Esophagus mucosa (tissue), 1 donor: ENCODE results near the gene FGF12. TPM values are rescaled to one million over a fixed set of nuclear protein-coding genes. Genes with fewer than 3 reads are reported as not detected.

Source experiments
- ATAC-seq: fragments of 200-7000 bp; cut with Tn5 transposase; one replicate; pipeline ENCODE4 v1.9.1; 2020
- total RNA-seq: library from RNA; stranded (reverse); gene quantifications from one replicate; pipeline ENCODE4 v1.2.4, GENCODE V29; 2023
- donor health status: DM: yes; HTN: yes; CAD: no.

FGF12 gene
- total RNA-seq, 1 donor from 2014 or later: 0.72 TPM

DNA sequence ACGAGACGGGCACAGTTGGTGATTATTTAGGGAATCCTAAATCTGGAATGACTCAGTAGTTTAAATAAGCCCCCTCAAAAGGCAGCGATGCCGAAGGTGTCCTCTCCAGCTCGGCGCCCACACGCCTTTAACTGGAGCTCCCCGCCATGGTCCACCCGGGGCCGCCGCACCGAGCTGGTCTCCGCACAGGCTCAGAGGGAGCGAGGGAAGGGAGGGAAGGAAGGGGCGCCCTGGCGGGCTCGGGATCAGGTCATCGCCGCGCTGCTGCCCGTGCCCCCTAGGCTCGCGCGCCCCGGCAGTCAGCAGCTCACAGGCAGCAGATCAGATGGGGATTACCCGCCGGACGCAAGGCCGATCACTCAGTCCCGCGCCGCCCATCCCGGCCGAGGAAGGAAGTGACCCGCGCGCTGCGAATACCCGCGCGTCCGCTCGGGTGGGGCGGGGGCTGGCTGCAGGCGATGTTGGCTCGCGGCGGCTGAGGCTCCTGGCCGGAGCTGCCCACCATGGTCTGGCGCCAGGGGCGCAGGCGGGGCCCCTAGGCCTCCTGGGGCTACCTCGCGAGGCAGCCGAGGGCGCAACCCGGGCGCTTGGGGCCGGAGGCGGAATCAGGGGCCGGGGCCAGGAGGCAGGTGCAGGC lies 318.0 kb downstream of the FGF12 start:
- peak; percentile 40 for ATAC-seq

- no peak for ATAC-seq
Observed at GRCh38 chr3:192408647-192409200, 318.6 kb downstream of the FGF12 start.

DNA sequence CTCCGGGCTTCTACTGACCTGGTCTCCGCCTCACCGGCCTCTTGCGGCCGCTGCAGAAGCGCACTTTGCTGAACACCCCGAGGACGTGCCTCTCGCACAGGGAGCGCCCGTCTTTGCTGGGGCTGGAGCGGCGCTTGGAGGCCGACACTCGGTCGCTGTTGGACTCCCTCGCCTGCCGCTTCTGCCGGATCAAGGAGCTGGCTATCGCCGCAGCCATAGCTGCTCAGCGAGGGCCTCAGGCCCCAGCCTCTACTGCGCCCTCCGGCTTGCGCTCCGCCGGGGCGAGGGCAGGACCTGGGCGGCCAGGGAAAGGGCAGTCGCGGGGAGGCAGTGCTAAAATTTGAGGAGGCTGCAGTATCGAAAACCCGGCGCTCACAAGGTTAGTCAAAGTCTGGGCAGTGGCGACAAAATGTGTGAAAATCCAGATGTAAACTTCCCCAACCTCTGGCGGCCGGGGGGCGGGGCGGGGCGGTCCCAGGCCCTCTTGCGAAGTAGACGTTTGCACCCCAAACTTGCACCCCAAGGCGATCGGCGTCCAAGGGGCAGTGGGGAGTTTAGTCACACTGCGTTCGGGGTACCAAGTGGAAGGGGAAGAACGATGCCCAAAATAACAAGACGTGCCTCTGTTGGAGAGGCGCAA lies 319.2 kb downstream of the FGF12 start:
- peak; percentile 17 for ATAC-seq

DNA sequence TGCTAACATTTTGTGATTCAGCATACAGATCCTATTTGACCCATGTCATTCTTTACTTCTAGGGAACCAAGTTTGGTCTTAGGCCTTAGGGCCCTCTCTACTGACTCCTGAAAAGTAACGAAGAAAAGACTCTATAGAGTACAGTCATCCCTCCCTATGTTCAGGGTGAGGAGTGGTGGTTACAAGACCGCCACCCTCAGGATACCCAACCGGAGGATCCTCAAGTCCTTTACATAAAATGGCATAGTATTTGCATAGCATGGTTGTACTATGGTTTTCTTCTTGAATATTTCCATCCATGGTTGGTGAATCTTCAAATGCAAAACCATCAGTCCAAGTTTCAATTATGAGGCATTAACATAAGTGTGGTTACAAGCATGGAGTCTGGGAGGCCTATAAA lies 327.6 kb downstream of the FGF12 start:
- ATAC-seq: no peak

- ATAC-seq: no peak
Observed at GRCh38 chr3:192397012-192397411, 330.3 kb downstream of the FGF12 start.

GRCh38 chr3:192395506-192395905 lies 331.8 kb downstream of the FGF12 start:
- no peak for ATAC-seq

DNA sequence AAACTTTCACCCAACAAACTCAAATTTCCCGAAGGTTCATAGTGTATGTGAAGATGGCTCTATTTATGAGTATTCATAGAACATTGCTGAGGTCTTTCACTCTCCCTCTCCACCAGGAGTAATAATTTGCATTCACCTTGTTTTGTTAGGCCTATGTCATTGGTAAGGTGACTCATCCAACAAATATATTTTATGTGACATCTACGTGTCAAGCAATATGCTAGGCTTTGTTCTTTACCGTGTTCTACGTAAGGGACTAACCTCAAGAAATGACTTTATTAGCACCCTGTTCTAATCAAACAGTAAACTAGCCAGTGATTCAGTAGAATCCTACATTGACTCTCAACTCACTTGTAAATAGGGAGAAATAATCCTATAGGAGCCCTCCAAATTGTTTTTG lies 334.4 kb downstream of the FGF12 start:
- no peak for ATAC-seq

DNA sequence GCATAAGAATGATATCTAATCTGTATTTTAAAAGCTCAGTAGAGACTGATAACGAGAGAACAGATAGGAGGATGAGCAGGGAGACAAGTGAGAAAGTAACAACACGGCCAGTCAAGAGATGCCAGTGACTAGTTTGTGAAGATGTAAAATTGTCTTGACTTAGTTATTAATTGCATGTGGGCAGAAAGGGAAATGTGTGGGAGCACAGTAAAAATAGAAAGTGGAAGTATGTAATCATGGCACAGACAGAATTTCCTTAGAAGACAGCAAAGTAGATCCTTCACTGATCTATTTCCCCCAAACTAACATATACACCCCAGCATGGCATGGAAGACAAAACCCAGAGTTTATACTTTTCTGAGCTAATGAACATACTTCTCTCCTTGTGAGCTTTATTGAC lies 344.5 kb downstream of the FGF12 start:
- no peak for ATAC-seq

- ATAC-seq: no peak
Observed at GRCh38 chr3:192373586-192373985, 353.8 kb downstream of the FGF12 start.

- no peak for ATAC-seq
Observed at GRCh38 chr3:192373032-192373431, 354.3 kb downstream of the FGF12 start.

GRCh38 chr3:192372616-192373015 lies 354.7 kb downstream of the FGF12 start:
- ATAC-seq: no peak

- ATAC-seq: no peak
Observed at GRCh38 chr3:192371870-192372400, 355.4 kb downstream of the FGF12 start.

GRCh38 chr3:192367616-192368015 lies 359.7 kb downstream of the FGF12 start:
- ATAC-seq: no peak

GRCh38 chr3:192366916-192367315 lies 360.4 kb downstream of the FGF12 start:
- no peak for ATAC-seq

GRCh38 chr3:192365571-192365970 lies 361.8 kb downstream of the FGF12 start:
- ATAC-seq: no peak

DNA sequence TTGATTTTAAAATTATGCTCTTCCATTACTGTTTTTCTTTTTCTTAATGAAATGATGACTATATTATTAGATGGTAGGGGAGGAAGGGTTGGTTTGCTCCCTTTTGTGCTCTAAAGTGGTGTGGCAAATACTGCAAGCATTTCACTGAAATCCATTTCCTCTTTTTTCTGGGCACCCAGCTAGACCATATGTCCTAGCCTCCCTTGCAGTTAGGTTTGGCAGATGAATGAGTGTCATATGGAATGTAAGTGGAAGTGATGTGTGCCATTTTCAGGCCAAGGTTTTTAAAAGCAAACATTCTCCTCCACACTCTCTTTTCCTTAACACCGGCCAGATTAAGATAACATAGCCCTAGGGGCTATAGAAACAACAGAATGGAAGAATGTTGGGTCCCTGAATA lies 363.0 kb downstream of the FGF12 start:
- ATAC-seq: no peak

GRCh38 chr3:192354687-192355086 lies 372.7 kb downstream of the FGF12 start:
- ATAC-seq: no peak

- ATAC-seq: no peak
Observed at GRCh38 chr3:192352142-192352541, 375.2 kb downstream of the FGF12 start.

DNA sequence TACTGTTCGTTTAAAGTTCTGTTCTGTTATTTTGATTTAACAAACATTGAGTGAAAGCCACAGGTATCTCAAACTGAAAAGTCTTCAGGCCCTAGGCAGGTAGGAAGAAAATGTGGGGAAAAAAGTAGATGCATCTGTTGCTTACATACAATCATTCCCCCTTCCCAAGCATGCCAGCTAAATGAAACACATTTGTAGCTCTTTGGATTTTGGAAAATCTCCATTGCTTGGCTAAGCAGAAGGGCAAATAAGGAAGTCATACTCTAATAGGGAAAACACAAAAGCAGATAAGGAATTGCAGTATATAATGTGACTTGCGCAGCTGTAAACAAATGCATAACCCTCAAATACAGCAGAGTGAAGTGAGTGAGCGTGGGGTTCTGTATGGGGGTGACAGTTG lies 375.9 kb downstream of the FGF12 start:
- no peak for ATAC-seq

DNA sequence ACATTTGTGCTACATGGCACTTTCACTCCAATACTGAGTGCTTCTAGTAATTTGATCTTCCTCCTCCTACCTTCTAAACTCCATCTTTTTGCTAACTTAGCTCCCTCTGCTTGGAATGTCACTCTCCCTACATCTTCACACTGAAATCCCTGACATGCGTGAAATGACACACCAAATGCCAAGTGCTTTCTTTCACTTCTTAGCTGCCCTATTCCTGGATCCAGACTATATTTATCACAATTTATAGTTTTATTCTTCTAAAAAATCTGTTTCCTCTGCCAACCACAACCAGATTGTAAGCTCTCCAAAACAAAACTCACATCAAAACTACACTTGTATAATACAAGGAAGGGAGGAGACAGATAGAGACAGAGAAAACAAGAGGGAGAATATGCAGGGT lies 387.3 kb downstream of the FGF12 start:
- no peak for ATAC-seq

GRCh38 chr3:192339214-192339613 lies 388.1 kb downstream of the FGF12 start:
- ATAC-seq: no peak

DNA sequence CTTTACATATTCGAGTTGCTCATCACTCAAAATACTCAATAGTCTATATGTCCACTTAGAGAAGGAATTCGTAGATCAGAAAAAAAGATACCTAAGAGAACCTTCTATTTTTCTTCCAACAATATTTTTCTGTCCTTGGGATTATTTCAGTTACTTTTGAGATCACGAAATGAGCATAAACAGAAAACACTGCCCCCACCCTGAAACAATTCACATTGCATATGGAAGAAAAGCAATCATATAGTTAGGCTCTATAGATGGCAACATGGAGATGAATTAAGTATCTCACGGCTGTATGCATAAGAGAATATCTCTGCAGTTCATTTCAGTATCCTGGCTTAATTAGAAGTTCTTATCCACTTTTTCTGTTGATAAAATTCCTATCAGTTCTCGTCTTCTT lies 391.1 kb downstream of the FGF12 start:
- ATAC-seq: no peak

GRCh38 chr3:192332386-192333291 lies 394.7 kb downstream of the FGF12 start:
- no peak for ATAC-seq
